ENCODE measurements around the gene CRK. TPM values are rescaled to one million over a fixed set of nuclear protein-coding genes. Genes with fewer than 3 reads are reported as not detected.
"Not testable (repeated sequence)": the region's sequence is repeated elsewhere in the genome, so short reads cannot be mapped to it uniquely, and the experiment has no call there.

The CRK gene
- total and polyA plus RNA-seq, 7 experiments from 2014 or later, result 16.9 to 29.0 (median 20.9) TPM

- H3K9me3 ChIP-seq (ENCODE audit: control insufficient read depth in 2 of 3, low read length in 3 of 3); H3K36me3 ChIP-seq (ENCODE audit: control insufficient read depth in 2 of 3, insufficient read depth in 3 of 3, low read length in 3 of 3); H3K9me3 Mint-ChIP-seq; H3K27me3 ChIP-seq (ENCODE audit: control insufficient read depth in 2 of 2, insufficient read depth in 2 of 2, low read length in 2 of 2); CTCF ChIA-PET; ATAC-seq; H3K27me3 Mint-ChIP-seq; H3K27ac ChIP-seq (ENCODE audit: low read depth, low read length); intact Hi-C loops (cut with micrococcal nuclease); H3K4me3 ChIP-seq (ENCODE audit: low read length); DNase-seq: not testable (repeated sequence)
- H3K4me1 ChIP-seq (ENCODE audit: control insufficient read depth in 2 of 2, insufficient read depth in 2 of 2, low read length in 2 of 2), result peaks cover 3 to 18% of the 10 kb centered on the region in 2 donors
- H3K4me1 Mint-ChIP-seq, result peaks cover 15 to 46% (median 33%) of the 10 kb centered on the region in 7 donors
- peaks cover 0 to 11% (median 0%) of the 10 kb centered on the region in 5 donors for H3K36me3 Mint-ChIP-seq
- H3K27ac Mint-ChIP-seq, result peak overlapping the region in 1 of 9 donors; percentile 49
- H3K4me3 Mint-ChIP-seq, result peak overlapping the region in 2 of 10 donors; percentile 28 to 43
- POLR2A ChIA-PET, result interaction anchor here (0.9 kb wide), 1 partner anchor 11 kb away, joined by 3 read pairs; no protein-coding TSS in a partner anchor
Observed at GRCh38 chr17:1445695-1446094, 10.3 kb downstream of the CRK start.

- H3K9me3 Mint-ChIP-seq; CTCF ChIA-PET; H3K9me3 ChIP-seq (ENCODE audit: control insufficient read depth in 2 of 3, low read length in 3 of 3); H3K36me3 Mint-ChIP-seq; H3K27me3 ChIP-seq (ENCODE audit: control insufficient read depth in 2 of 2, insufficient read depth in 2 of 2, low read length in 2 of 2); H3K4me3 Mint-ChIP-seq; ATAC-seq; H3K4me1 ChIP-seq (ENCODE audit: control insufficient read depth in 2 of 2, insufficient read depth in 2 of 2, low read length in 2 of 2); H3K27me3 Mint-ChIP-seq; H3K27ac ChIP-seq (ENCODE audit: low read depth, low read length); H3K27ac Mint-ChIP-seq; POLR2A ChIA-PET; DNase-seq; H3K36me3 ChIP-seq (ENCODE audit: control insufficient read depth in 2 of 3, insufficient read depth in 3 of 3, low read length in 3 of 3); intact Hi-C loops (cut with micrococcal nuclease); H3K4me3 ChIP-seq (ENCODE audit: low read length): not testable (repeated sequence)
- peaks cover 18 to 41% (median 31%) of the 10 kb centered on the region in 7 donors for H3K4me1 Mint-ChIP-seq
Observed at GRCh38 chr17:1442721-1443120, 13.3 kb downstream of the CRK start.

GRCh38 chr17:1442187-1442586, 13.8 kb downstream of the CRK start:
- ChIA-PET CTCF (no interaction called here), POLR2A (no interaction called here)
- peaks cover 19 to 37% (median 29%) of the 10 kb centered on the region in 7 donors for H3K4me1 Mint-ChIP-seq
- H3K4me3 Mint-ChIP-seq, result no peak overlapping the region
- H3K27ac Mint-ChIP-seq, result no peak overlapping the region
- peaks cover 0 to 7% (median 0%) of the 10 kb centered on the region in 5 donors for H3K36me3 Mint-ChIP-seq
- DNase-seq (no peak), ATAC-seq (no peak)
- Histone ChIP-seq H3K36me3 (ENCODE audit: control insufficient read depth in 2 of 3, insufficient read depth in 3 of 3, low read length in 3 of 3) (peaks cover 0 to 10% (median 0%) of the 10 kb centered on the region in 3 experiments), H3K4me3 (ENCODE audit: low read length) (no peak overlapping the region), H3K27me3 (ENCODE audit: control insufficient read depth in 2 of 2, insufficient read depth in 2 of 2, low read length in 2 of 2) (no peaks in the 10 kb centered on the region), H3K4me1 (ENCODE audit: control insufficient read depth in 2 of 2, insufficient read depth in 2 of 2, low read length in 2 of 2) (peaks cover 3 to 4% of the 10 kb centered on the region in 2 donors), H3K9me3 (ENCODE audit: control insufficient read depth in 2 of 3, low read length in 3 of 3) (no peaks in the 10 kb centered on the region), H3K27ac (ENCODE audit: low read depth, low read length) (no peak overlapping the region)
- intact Hi-C loops (cut with micrococcal nuclease), result no loop called here
- no peaks in the 10 kb centered on the region for H3K9me3 Mint-ChIP-seq
- no peaks in the 10 kb centered on the region for H3K27me3 Mint-ChIP-seq

- intact Hi-C loops (cut with micrococcal nuclease), result no loop called here
- ChIA-PET POLR2A (no interaction called here), CTCF (interaction anchor here (0.6 kb wide), 1 partner anchor 29 kb away, joined by 3 read pairs; no protein-coding TSS in a partner anchor)
- no peak overlapping the region for H3K27ac Mint-ChIP-seq
- no peak overlapping the region for H3K27ac ChIP-seq (ENCODE audit: low read depth, low read length)
- peaks cover 13 to 38% (median 29%) of the 10 kb centered on the region in 7 donors for H3K4me1 Mint-ChIP-seq
- H3K27me3 ChIP-seq (ENCODE audit: control insufficient read depth in 2 of 2, insufficient read depth in 2 of 2, low read length in 2 of 2), result no peaks in the 10 kb centered on the region
- no peak overlapping the region for H3K4me3 Mint-ChIP-seq
- no peak for DNase-seq
- H3K4me3 ChIP-seq (ENCODE audit: low read length), result no peak overlapping the region
- no peak for ATAC-seq
- no peaks in the 10 kb centered on the region for H3K9me3 ChIP-seq (ENCODE audit: control insufficient read depth in 2 of 3, low read length in 3 of 3)
- H3K4me1 ChIP-seq (ENCODE audit: control insufficient read depth in 2 of 2, insufficient read depth in 2 of 2, low read length in 2 of 2), result no peaks in the 10 kb centered on the region
- peaks cover 0 to 19% (median 5%) of the 10 kb centered on the region in 3 experiments for H3K36me3 ChIP-seq (ENCODE audit: control insufficient read depth in 2 of 3, insufficient read depth in 3 of 3, low read length in 3 of 3)
- no peaks in the 10 kb centered on the region for H3K9me3 Mint-ChIP-seq
- H3K36me3 Mint-ChIP-seq, result peaks cover 0 to 13% (median 0%) of the 10 kb centered on the region in 5 donors
- H3K27me3 Mint-ChIP-seq, result no peaks in the 10 kb centered on the region
Observed at GRCh38 chr17:1440921-1441320, 15.1 kb downstream of the CRK start.

- Mint-ChIP-seq H3K9me3 (no peaks in the 10 kb centered on the region), H3K27me3 (no peaks in the 10 kb centered on the region), H3K4me3 (no peak overlapping the region), H3K27ac (peak overlapping the region in 3 of 9 donors; percentile 8 to 77 (median 28)), H3K4me1 (peaks cover 10 to 35% (median 28%) of the 10 kb centered on the region in 7 donors), H3K36me3 (peaks cover 0 to 23% (median 4%) of the 10 kb centered on the region in 5 donors)
- Histone ChIP-seq H3K27ac (ENCODE audit: low read depth, low read length) (no peak overlapping the region), H3K27me3 (ENCODE audit: control insufficient read depth in 2 of 2, insufficient read depth in 2 of 2, low read length in 2 of 2) (no peaks in the 10 kb centered on the region), H3K4me3 (ENCODE audit: low read length) (no peak overlapping the region), H3K36me3 (ENCODE audit: control insufficient read depth in 2 of 3, insufficient read depth in 3 of 3, low read length in 3 of 3) (peaks cover 0 to 17% (median 9%) of the 10 kb centered on the region in 3 experiments), H3K9me3 (ENCODE audit: control insufficient read depth in 2 of 3, low read length in 3 of 3) (no peaks in the 10 kb centered on the region), H3K4me1 (ENCODE audit: control insufficient read depth in 2 of 2, insufficient read depth in 2 of 2, low read length in 2 of 2) (no peaks in the 10 kb centered on the region)
- no peak for DNase-seq
- intact Hi-C loops (cut with micrococcal nuclease), result no loop called here
- no peak for ATAC-seq
- ChIA-PET CTCF (no interaction called here), POLR2A (no interaction called here)
Observed at GRCh38 chr17:1438593-1439083, 17.4 kb downstream of the CRK start.

GRCh38 chr17:1435326-1435725, 20.7 kb downstream of the CRK start:
- Histone ChIP-seq H3K4me3 (ENCODE audit: low read length) (no peak overlapping the region), H3K27me3 (ENCODE audit: control insufficient read depth in 2 of 2, insufficient read depth in 2 of 2, low read length in 2 of 2) (no peaks in the 10 kb centered on the region), H3K9me3 (ENCODE audit: control insufficient read depth in 2 of 3, low read length in 3 of 3) (no peaks in the 10 kb centered on the region), H3K36me3 (ENCODE audit: control insufficient read depth in 2 of 3, insufficient read depth in 3 of 3, low read length in 3 of 3) (peaks cover 5 to 26% (median 9%) of the 10 kb centered on the region in 3 experiments), H3K4me1 (ENCODE audit: control insufficient read depth in 2 of 2, insufficient read depth in 2 of 2, low read length in 2 of 2) (no peaks in the 10 kb centered on the region), H3K27ac (ENCODE audit: low read depth, low read length) (no peak overlapping the region)
- H3K27me3 Mint-ChIP-seq, result no peaks in the 10 kb centered on the region
- CTCF ChIA-PET, result no interaction called here
- peaks cover 18 to 52% (median 43%) of the 10 kb centered on the region in 7 donors for H3K4me1 Mint-ChIP-seq
- DNase-seq, result no peak
- H3K36me3 Mint-ChIP-seq, result peaks cover 0 to 37% (median 8%) of the 10 kb centered on the region in 5 donors
- POLR2A ChIA-PET, result interaction anchor here (0.7 to 1.3 kb wide), 2 partner anchors 10 to 61 kb away, joined by 3 to 5 read pairs; no protein-coding TSS in a partner anchor
- intact Hi-C loops (cut with micrococcal nuclease), result no loop called here
- ATAC-seq, result no peak
- peak overlapping the region in 4 of 9 donors; percentile 7 to 65 (median 41) for H3K27ac Mint-ChIP-seq
- no peaks in the 10 kb centered on the region for H3K9me3 Mint-ChIP-seq
- no peak overlapping the region for H3K4me3 Mint-ChIP-seq

- Mint-ChIP-seq H3K4me3 (no peak overlapping the region), H3K27me3 (no peaks in the 10 kb centered on the region), H3K4me1 (peaks cover 17 to 49% (median 41%) of the 10 kb centered on the region in 7 donors), H3K36me3 (peaks cover 0 to 42% (median 8%) of the 10 kb centered on the region in 5 donors), H3K27ac (no peak overlapping the region), H3K9me3 (no peaks in the 10 kb centered on the region)
- Histone ChIP-seq H3K27me3 (ENCODE audit: control insufficient read depth in 2 of 2, insufficient read depth in 2 of 2, low read length in 2 of 2) (no peaks in the 10 kb centered on the region), H3K4me1 (ENCODE audit: control insufficient read depth in 2 of 2, insufficient read depth in 2 of 2, low read length in 2 of 2) (no peaks in the 10 kb centered on the region), H3K9me3 (ENCODE audit: control insufficient read depth in 2 of 3, low read length in 3 of 3) (no peaks in the 10 kb centered on the region), H3K27ac (ENCODE audit: low read depth, low read length) (no peak overlapping the region), H3K36me3 (ENCODE audit: control insufficient read depth in 2 of 3, insufficient read depth in 3 of 3, low read length in 3 of 3) (peaks cover 5 to 30% (median 9%) of the 10 kb centered on the region in 3 experiments), H3K4me3 (ENCODE audit: low read length) (no peak overlapping the region)
- ChIA-PET CTCF (no interaction called here), POLR2A (interaction anchor here (0.6 kb wide), 1 partner anchor 69 kb away, joined by 3 read pairs; no protein-coding TSS in a partner anchor)
- intact Hi-C loops (cut with micrococcal nuclease), result no loop called here
- DNase-seq (no peak), ATAC-seq (no peak)
Observed at GRCh38 chr17:1434150-1434549, 21.9 kb downstream of the CRK start.

Data from naive thymus-derived CD4-positive, alpha-beta T cell (primary cell).